ENCODE data around the gene LMAN2. TPM values are rescaled to one million over a fixed set of nuclear protein-coding genes. Genes with fewer than 3 reads are reported as not detected.
"Not testable (repeated sequence)": the region's sequence is repeated elsewhere in the genome, so short reads cannot be mapped to it uniquely, and the experiment has no call there.

Gene LMAN2
- total and polyA plus RNA-seq, 3 donors from 2014 or later, result 254 to 355 (median 355) TPM

DNA sequence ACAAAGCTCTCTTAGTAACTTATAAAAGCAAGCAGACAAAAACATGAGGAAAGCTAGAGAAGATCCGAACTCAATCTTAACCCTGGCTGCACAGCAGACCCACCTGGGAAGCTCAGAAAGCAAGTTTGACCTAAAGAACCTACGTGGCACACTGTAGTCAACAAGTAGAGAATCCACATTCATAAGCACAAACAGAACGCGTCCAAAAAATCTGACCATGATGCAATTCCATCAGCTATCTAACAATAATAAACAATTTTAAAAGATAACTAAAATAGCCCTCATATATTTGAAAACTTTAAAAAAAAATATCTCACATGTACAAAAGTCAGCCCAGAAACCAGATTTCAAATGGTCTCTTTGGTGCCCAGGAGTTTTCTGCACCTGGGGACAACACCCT is 4.6 kb downstream of the LMAN2 start:
- intact Hi-C loops (cut with DNase I; ENCODE audit: low total_unique reads), result no loop called here
- no peak for DNase-seq
- Histone ChIP-seq H3K36me3 (ENCODE audit: low read depth, missing control alignments) (no peaks in the 10 kb centered on the region), H3K9me3 (no peaks in the 10 kb centered on the region), H3K27me3 (no peaks in the 10 kb centered on the region), H3K4me1 (peaks cover 16% of the 10 kb centered on the region), H3K27ac (no peak overlapping the region), H3K4me3 (no peak overlapping the region)
- TF ChIP-seq POLR2A (IDR thresholded peaks at IDR 0.05), result no peak
- 76 to 87% methylated on average over 4 of the region's 4 CpGs for WGBS, 2 donors

DNA sequence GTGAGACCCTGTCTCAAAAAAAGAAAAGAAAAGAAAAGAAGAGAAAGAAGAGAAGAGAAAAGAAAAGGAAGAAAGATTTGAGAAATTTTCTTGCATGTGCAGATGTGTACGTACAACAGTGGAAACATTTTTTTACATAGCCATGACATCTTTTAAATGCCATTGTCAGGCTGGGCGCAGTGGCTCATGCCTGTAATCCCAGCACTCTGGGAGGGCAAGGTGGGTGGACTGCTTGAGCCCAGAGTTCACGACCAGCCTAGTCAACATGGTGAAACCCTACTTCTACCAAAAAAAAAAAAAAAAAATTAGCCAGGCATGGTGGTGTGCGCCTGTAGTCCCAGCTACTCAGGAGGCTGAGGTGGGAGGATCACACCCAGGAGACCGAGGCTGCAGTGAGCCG is 6.6 kb downstream of the LMAN2 start:
- peaks cover 6% of the 10 kb centered on the region for H3K4me1 ChIP-seq
- 93 to 94% methylated on average over 6 of the region's 6 CpGs for WGBS, 2 donors
- TF ChIP-seq POLR2A (IDR thresholded peaks at IDR 0.05), result no peak
- TF ChIP-seq, protein P1, sequence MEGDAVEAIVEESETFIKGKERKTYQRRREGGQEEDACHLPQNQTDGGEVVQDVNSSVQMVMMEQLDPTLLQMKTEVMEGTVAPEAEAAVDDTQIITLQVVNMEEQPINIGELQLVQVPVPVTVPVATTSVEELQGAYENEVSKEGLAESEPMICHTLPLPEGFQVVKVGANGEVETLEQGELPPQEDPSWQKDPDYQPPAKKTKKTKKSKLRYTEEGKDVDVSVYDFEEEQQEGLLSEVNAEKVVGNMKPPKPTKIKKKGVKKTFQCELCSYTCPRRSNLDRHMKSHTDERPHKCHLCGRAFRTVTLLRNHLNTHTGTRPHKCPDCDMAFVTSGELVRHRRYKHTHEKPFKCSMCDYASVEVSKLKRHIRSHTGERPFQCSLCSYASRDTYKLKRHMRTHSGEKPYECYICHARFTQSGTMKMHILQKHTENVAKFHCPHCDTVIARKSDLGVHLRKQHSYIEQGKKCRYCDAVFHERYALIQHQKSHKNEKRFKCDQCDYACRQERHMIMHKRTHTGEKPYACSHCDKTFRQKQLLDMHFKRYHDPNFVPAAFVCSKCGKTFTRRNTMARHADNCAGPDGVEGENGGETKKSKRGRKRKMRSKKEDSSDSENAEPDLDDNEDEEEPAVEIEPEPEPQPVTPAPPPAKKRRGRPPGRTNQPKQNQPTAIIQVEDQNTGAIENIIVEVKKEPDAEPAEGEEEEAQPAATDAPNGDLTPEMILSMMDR (IDR thresholded peaks at IDR 0.05), result no peak
- H3K27ac ChIP-seq, result no peak overlapping the region
- intact Hi-C loops (cut with DNase I; ENCODE audit: low total_unique reads), result no loop called here
- no peaks in the 10 kb centered on the region for H3K27me3 ChIP-seq
- H3K36me3 ChIP-seq (ENCODE audit: low read depth, missing control alignments), result no peaks in the 10 kb centered on the region
- DNase-seq, result no peak
- no peaks in the 10 kb centered on the region for H3K9me3 ChIP-seq
- no peak overlapping the region for H3K4me3 ChIP-seq

DNA sequence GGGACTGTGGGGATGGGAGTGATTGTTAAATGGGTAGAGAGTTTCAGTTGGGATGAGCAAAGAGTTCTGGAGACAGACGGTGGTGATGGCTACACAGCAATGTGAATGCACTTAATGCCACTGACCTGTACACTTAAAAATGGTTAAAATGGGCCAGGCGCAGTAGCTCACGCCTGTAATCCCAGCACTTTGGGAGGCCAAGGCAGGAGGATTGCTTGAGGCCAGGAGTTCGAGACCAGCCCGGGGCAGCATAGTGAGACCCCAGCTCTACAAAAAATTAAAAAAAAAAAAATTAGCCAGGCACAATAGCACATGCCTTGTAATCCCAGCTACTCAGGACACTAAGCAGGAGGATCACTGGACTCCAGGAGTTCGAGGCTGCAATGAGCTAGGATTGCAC is 7.7 kb downstream of the LMAN2 start:
- intact Hi-C loops (cut with DNase I; ENCODE audit: low total_unique reads), result no loop called here
- H3K9me3 ChIP-seq, result no peaks in the 10 kb centered on the region
- TF ChIP-seq, protein P1 (IDR thresholded peaks at IDR 0.05), result no peak
- no peak for TF ChIP-seq POLR2A (IDR thresholded peaks at IDR 0.05)
- no peak for DNase-seq
- H3K27me3 ChIP-seq, result no peaks in the 10 kb centered on the region
- H3K4me1 ChIP-seq, result no peaks in the 10 kb centered on the region
- no peak overlapping the region for H3K27ac ChIP-seq
- no peak overlapping the region for H3K4me3 ChIP-seq
- WGBS, 2 donors, result 92 to 99% methylated on average over 6 of the region's 6 CpGs
- no peaks in the 10 kb centered on the region for H3K36me3 ChIP-seq (ENCODE audit: low read depth, missing control alignments)

DNA sequence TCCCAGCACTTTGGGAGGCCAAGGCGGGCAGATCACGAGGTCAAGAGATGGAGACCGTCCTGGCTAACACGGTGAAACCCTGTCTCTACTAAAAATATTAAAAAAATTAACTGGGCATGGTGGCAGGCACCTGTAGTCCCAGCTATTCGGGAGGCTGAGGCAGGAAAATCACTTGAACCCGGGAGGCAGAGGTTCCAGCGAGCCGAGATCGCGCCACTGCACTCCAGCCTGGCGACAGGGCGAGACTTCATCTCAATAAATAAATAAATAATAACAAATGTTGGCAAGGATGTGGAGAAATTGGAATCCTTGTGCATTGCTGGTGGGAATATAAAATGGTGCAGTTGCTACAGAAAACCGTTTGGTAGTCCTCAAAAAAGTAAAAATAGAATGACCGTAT is 8.5 kb downstream of the LMAN2 start:
- H3K27me3 ChIP-seq; intact Hi-C loops (cut with DNase I; ENCODE audit: low total_unique reads); H3K36me3 ChIP-seq (ENCODE audit: low read depth, missing control alignments): not testable (repeated sequence)

DNA sequence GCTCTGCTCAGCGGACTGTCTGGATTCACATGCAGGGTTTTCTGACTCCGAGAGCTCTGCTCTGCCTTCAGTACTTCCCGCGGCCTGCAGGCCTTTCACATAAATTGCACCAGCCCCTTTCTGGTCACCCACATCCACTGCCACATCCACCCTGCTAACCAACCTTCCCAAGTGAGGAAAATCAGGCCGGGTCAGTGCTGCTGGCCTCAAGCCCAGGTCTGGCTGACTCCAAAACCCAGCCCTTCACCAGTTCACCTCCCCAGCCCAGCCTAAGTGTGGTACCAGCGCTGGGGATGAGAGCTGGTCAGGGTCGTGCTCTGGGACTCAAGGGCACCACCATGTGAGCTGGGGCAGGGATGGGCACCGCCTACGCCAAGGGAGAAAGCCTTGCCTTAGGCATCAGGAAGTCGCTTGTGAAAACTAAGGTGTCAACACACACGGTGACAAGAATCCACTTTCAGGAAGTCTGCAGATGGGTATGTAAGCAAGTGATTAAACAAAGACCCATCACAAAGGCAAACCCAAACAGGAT is 12.3 kb downstream of the LMAN2 start:
- Histone ChIP-seq H3K4me3 (no peak overlapping the region), H3K27ac (no peak overlapping the region), H3K4me1 (no peaks in the 10 kb centered on the region), H3K36me3 (ENCODE audit: low read depth, missing control alignments) (no peaks in the 10 kb centered on the region), H3K27me3 (no peaks in the 10 kb centered on the region), H3K9me3 (no peaks in the 10 kb centered on the region)
- intact Hi-C loops (cut with DNase I; ENCODE audit: low total_unique reads), result no loop called here
- DNase-seq, result no peak
- TF ChIP-seq, protein P1 (IDR thresholded peaks at IDR 0.05), result no peak
- no peak for TF ChIP-seq POLR2A (IDR thresholded peaks at IDR 0.05)
- 82 to 84% methylated on average over 11 of the region's 11 CpGs for WGBS, 2 donors

More for the DNA sequence above, 8.5 kb downstream of the LMAN2 start:
- H3K4me1 ChIP-seq, H3K27ac ChIP-seq, H3K9me3 ChIP-seq, H3K4me3 ChIP-seq, DNase-seq: not testable (repeated sequence)
- 90 to 92% methylated on average over 14 of the region's 14 CpGs for WGBS, 2 donors
